Measurements from ENCODE around the gene MRTO4.

GRCh38 chr1:19306941-19307340 is 55.3 kb downstream of the MRTO4 start:
- TF ChIP-seq POLR2A (IDR thresholded peaks at IDR 0.05; ENCODE audit: low read length) (no peak), GATA1 (IDR thresholded peaks at IDR 0.05; ENCODE audit: low read depth, low read length) (no peak)
